Activated CD4-positive, alpha-beta T cell treated with anti-CD3 and anti-CD28 coated beads, Interleukin-2, amount 50 U/mL, for 16 hours (primary cell): ENCODE measurements around the gene PDC.
"Not testable (repeated sequence)": the region's sequence is repeated elsewhere in the genome, so short reads cannot be mapped to it uniquely, and the experiment has no call there.

ENCODE experiments used
- DNase-seq: peaks from one replicate; pipeline ENCODE4 v3.0.0-alpha.2; 2020

The PDC gene

DNA sequence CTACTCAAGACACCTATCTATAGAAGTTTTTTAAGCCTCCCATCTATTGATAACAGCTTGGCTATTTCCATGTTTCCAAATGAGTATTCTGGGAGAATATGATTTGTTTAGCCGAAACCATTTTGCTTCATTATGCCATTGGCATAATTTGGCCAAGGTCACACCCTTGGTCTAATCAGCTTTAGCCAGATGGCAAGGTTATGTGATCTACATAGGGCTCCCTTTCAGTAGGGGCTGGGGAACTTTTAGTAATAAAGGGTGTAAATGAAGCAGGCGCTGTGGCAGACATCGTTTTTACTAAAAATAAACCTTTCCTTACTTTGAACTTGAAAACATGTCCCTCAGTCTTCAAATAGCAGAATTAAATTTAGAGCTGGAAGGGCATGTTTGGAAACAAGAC is 3.0 kb upstream of the PDC start:
- no peak for DNase-seq

DNA sequence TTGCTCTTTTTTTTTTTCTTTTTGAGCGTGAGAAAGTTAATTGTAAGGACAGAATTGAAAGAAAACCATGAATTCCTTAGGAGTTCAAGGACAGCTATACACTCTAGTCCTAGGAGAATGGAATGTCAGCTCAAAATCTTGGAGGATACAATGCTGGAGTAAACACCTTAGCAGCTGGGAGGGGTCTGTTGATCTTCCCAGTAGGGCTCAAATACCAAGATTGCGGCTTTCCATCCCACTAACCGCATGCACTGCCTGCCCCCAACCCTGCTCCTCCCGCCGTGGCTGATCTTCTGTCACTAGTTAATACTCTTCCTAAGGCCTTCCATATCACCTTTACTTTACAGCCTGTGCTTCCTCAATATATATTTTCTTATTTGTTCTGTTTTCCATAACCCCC is 2.6 kb upstream of the PDC start:
- no peak for DNase-seq

DNA sequence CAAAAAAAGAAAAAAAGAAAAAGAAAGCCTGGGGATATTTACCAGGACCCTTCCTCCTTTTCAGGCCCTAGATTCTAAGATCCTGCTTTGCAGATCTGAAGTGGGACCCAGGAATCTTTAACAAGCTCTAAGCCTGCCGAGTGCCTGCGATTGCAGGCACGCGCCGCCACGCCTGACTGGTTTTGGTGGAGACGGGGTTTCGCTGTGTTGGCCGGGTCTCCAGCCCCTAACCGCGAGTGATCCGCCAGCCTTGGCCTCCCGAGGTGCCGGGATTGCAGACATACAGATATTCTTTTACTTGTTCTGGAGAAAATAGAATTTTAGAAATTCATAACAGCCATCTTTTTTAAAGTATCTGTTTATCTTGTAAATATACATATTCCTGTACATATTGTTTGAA is 1.8 kb downstream of the PDC start:
- DNase-seq, result not testable (repeated sequence)

DNA sequence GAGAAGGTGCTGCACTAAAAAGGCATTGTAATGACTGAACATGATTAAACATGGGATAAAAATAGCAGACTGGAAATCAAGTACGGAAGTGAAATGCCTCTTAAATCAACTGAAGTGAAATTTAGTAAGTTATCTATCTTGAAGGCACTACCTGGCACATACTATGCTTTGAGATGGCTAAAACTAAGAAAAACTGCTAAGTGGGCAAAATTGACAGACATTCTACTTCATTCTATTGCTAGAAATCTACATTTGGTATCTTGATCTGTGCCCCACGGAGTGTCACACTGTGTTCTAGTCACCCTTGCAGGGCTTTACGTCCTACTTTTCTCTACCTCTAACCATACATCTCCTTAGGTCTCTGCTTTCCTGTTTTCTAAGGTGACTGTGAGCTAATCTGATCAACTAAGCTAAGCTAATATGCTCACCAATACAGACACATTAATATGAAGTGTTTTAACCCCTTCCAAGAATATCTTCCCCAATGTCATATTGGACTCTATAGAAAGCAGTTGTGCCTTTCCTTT is 4.1 kb downstream of the PDC start:
- DNase-seq, result no peak

- DNase-seq, result no peak
Measured at GRCh38 chr1:186454981-186455380, 5.9 kb downstream of the PDC start.

DNA sequence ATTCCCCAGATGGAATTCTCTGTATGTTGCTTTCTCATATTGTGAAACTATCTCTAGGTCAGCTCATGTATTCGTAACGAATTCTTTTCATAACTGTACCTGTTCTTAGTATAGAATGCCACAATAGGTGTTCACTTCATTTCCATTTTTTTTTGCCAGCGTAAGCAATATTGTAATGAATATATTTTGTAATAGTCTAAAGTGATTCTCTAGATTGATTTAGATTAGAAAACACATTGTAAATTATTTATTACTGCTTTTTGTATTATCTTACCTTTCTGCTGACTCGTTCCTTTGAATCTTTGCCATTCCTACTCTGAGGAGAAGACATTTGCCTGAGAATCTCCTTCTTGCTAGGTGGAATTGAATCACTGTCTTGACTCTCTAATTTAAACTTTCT is 14.8 kb downstream of the PDC start:
- no peak for DNase-seq

GRCh38 chr1:186443638-186444037 is 17.3 kb downstream of the PDC start:
- DNase-seq, result peak; percentile 55

DNA sequence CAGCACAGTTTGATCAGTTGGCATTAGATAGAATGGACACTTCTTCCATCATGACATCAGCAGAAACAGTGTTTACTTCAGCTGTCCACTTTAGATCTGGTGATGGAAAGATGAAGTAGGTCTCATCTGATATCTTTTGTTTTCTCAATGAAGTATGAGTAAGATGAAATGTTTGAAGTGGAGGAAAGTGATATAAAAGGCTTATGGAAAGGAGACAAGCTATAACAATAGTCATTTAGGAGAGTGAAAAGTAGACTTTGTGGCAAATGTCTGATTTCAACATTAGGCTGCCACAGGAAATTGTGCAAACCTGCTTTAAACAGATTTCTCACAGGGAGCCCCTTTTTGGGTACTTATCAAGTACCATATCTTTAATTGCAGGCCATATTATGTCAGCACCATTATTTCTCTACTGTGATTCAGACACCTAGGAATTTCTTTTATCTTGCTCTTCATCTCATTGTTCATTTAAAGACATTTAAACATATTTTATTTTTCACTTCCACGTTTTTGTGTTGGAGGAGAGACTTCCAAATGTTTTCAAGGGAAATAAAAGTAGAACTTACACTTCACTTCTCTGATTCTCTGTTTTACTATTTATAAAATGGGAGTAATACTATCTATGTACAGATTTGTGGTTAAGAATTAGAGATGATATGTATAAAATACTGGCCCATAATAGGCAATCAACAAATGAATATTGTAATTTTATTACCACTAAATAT is 18.1 kb downstream of the PDC start:
- DNase-seq, result peak; percentile 72

- peak; percentile 35 for DNase-seq
Measured at GRCh38 chr1:186440584-186440983, 20.3 kb downstream of the PDC start.

- no peak for DNase-seq
Measured at GRCh38 chr1:186438567-186438966, 22.3 kb downstream of the PDC start.

DNA sequence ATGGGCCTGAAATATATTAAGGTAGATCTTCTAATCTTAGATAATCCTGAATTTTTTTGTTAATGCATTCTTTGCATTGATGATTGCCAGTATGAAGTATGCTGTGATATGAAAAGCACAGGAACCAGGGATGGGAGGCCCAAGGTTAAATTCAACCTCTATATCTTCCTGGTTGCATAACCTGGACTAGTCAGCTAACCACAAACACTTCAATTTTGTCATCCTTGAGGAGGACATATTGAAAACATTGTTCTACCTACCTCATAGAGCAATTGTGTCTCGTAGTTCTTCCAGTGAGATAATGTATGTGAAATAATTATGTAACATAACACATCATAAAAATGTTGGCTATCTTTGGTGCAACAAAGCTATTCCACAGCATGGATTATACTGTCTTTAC is 25.6 kb downstream of the PDC start:
- no peak for DNase-seq

GRCh38 chr1:186429017-186429416 is 31.9 kb downstream of the PDC start:
- no peak for DNase-seq

- no peak for DNase-seq
Measured at GRCh38 chr1:186426118-186426517, 34.8 kb downstream of the PDC start.

GRCh38 chr1:186424539-186424938 is 36.4 kb downstream of the PDC start:
- no peak for DNase-seq

DNA sequence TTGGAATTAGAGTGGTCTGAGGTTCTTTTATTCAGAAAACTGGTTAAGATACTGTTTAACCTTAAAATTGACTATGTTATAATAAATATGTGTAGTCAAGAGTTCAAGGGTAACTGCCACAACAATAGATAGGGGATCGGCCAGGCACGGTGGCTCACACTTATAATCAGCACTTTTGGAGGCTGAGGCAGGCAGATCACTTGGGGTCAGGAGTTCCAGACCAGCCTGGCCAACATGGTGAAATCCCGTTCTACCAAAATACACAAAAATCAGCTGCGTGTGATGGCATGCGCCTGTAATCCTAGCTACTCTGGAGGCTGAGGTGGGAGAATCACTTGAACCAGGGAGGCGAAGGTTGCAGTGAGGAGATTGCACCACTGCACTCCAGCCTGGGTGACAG is 39.5 kb downstream of the PDC start:
- DNase-seq, result no peak

- DNase-seq, result peak; percentile 37
Measured at GRCh38 chr1:186420923-186421322, 40.0 kb downstream of the PDC start.

DNA sequence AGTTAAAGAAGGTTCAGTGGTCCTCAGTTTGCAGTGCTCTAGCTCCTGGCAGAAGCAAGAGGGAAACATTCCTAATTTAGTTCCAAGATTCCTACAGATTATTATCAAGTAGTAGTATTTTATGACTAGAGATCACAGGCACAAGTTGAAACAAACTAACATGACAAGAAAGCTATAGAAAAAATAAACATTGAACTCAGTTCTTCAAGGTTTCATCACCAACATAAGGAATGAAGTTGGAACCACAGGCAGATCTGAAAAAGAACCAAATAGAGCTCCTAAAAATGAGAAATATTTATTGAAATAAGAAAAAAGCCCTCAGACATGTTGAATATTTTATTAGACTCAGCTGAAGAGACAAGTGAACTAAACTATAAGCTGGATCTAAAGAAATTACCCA is 40.6 kb downstream of the PDC start:
- no peak for DNase-seq

- no peak for DNase-seq
Measured at GRCh38 chr1:186418503-186418902, 42.4 kb downstream of the PDC start.

DNA sequence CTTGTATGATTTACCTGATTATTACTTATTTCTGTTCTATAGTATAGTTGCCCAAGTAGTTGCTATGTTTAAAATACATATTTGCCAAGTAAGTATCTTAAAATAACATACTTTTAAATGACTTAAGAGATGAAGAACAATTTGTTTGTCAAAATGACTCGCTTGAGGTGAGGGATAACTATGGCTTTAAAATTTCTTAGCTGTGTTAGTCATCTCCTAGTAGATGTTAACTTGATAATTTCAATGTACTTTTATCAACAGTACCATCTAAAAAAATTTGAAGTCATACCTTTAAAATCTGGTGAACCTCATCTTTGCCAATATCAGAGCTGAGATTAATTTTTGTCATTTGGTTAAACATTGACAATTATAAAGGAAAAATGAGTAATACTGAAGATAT is 47.6 kb downstream of the PDC start:
- DNase-seq, result no peak

DNA sequence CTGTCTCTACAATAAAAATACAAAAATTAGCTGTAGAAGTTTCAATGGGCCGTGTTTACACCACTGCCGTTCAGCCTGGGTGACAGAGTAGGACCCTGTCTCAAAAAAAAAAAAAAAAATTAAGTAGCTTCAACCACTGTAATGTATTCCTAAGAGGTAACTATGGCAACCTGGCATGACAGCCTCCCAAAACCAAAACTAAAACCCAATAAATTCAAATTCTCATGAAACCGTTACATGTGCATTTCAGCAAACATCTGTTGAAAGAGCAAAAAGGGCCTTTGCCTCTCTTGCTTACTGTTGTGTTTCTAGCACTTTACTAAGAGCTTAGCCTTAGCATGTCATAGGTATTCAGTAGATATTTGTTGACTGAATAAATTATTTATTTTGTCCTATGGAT is 51.8 kb downstream of the PDC start:
- DNase-seq, result no peak

- DNase-seq, result peak; percentile 67
Measured at GRCh38 chr1:186404454-186405051, 56.4 kb downstream of the PDC start.

DNA sequence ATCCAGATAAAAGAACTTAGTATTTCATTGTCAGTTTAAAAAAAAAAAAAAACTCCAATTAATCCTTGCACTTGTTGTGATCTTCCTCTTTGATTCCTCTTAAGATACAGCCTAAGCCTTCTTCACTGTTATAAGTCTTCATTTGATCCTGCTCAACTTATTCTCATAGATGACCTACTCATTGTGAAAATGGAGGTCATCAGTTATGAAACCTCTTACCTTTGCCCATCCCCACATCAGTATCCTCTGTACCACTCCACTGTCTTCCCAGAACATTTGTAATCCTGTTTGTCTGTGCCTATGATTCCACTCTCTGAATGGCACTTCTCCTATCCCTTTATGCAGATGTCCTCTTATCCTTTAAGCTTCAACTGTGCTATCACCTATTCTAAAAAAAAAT is 57.3 kb downstream of the PDC start:
- no peak for DNase-seq

GRCh38 chr1:186401446-186401845 is 59.5 kb downstream of the PDC start:
- not testable (repeated sequence) for DNase-seq
